Peyer's patch (tissue), 4 donors: ENCODE results near the gene SNTG2.

Experiments used
- POLR2A ChIP-seq, 2 donors: fragments of 450-650 bp; IDR thresholded peaks; one replicate each; pipeline ENCODE4 v1.5.1; 2017; ENCODE audit warnings: antibody characterized with exemption in 2 of 2, mild to moderate bottlenecking in 2 of 2, moderate library complexity in 2 of 2
- TF ChIP-seq, protein P1 (sequence below), 6 experiments: fragments of 450-650 bp in 4 of 6; fragments of 200-600 bp in 2 of 6; sonication (generic) in 1 of 6; IDR thresholded peaks; one replicate each; pipeline ENCODE4 v1.5.1; 2017 to 2019; ENCODE audit warnings: antibody characterized with exemption in 6 of 6, mild to moderate bottlenecking in 3 of 6, moderate library complexity in 1 of 6

DNA sequence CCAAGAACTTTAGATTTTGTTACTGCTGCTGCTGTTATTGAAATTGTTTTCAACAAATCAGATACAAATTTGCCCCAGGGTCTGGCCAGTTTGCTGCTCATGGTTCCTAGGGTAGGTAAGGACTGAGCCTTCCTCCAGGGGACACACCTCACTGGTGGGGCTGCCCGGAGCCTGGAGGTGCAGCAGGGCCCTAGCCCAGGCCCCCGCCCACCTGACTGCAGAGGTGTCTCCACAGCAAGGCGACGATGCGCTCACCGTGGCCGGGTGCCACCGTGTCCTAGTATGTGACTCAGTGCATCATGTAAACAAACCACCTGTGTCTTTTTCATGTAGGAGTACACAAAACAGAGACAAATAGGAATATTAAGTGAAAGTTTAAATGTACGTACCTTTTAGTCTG, 309.1 kb downstream of the SNTG2 start:
- TF ChIP-seq, protein P1, sequence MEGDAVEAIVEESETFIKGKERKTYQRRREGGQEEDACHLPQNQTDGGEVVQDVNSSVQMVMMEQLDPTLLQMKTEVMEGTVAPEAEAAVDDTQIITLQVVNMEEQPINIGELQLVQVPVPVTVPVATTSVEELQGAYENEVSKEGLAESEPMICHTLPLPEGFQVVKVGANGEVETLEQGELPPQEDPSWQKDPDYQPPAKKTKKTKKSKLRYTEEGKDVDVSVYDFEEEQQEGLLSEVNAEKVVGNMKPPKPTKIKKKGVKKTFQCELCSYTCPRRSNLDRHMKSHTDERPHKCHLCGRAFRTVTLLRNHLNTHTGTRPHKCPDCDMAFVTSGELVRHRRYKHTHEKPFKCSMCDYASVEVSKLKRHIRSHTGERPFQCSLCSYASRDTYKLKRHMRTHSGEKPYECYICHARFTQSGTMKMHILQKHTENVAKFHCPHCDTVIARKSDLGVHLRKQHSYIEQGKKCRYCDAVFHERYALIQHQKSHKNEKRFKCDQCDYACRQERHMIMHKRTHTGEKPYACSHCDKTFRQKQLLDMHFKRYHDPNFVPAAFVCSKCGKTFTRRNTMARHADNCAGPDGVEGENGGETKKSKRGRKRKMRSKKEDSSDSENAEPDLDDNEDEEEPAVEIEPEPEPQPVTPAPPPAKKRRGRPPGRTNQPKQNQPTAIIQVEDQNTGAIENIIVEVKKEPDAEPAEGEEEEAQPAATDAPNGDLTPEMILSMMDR (IDR thresholded peaks at IDR 0.05), result no peak
- TF ChIP-seq POLR2A (IDR thresholded peaks at IDR 0.05), result no peak
